ENCODE measurements around the gene MNDA.

The MNDA gene

DNA sequence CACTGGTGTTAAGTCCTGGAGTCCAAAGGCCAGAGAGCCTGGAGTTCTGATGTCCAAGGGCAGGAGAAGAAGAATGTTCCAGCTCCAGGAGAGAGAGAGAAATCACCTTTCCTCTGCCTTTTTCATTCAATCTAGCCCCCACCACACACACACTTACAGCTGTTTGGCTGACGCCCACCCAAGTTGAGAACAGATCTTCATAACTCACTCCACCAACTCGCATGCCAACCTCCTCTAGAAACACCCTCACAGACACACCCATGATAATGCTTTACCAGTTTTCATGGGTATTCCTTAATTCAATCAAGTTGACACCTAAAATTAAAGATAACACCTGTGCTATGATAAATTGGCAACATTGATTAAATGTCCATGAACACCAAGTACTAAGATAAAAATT lies 42.0 kb downstream of the MNDA start:
- TF ChIP-seq, protein P1, sequence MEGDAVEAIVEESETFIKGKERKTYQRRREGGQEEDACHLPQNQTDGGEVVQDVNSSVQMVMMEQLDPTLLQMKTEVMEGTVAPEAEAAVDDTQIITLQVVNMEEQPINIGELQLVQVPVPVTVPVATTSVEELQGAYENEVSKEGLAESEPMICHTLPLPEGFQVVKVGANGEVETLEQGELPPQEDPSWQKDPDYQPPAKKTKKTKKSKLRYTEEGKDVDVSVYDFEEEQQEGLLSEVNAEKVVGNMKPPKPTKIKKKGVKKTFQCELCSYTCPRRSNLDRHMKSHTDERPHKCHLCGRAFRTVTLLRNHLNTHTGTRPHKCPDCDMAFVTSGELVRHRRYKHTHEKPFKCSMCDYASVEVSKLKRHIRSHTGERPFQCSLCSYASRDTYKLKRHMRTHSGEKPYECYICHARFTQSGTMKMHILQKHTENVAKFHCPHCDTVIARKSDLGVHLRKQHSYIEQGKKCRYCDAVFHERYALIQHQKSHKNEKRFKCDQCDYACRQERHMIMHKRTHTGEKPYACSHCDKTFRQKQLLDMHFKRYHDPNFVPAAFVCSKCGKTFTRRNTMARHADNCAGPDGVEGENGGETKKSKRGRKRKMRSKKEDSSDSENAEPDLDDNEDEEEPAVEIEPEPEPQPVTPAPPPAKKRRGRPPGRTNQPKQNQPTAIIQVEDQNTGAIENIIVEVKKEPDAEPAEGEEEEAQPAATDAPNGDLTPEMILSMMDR (conservative IDR thresholded peaks at IDR 0.05; ENCODE audit: control insufficient read depth, insufficient read depth, low read depth, low read length): no peak
- DNase-seq (ENCODE audit: low read depth): no peak
- no peak overlapping the region for H3K4me3 ChIP-seq (ENCODE audit: control insufficient read depth, low read depth, low read length)

DNA sequence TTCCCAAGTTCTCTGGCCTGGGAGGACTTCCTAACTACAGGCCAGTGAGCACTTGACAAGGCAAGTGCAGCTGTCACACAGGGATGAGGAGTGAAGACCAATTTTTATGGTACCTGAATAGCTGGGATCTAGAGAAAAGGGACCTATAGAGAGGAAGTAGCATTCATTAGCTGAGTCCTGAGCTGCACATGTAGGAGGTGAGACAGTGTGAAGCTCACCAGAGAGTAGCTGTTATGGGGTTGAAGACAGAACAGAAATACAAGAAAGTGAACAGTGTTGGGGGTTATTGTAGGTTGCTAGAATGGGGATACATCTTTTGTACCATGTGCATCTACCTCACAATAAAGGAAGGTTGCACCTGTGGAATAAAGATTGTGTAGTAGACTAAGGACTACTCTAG lies 62.5 kb downstream of the MNDA start:
- H3K4me3 ChIP-seq (ENCODE audit: control insufficient read depth, low read depth, low read length): no peak overlapping the region
- TF ChIP-seq, protein P1 (conservative IDR thresholded peaks at IDR 0.05; ENCODE audit: control insufficient read depth, insufficient read depth, low read depth, low read length): no peak
- no peak for DNase-seq (ENCODE audit: low read depth)

DNA sequence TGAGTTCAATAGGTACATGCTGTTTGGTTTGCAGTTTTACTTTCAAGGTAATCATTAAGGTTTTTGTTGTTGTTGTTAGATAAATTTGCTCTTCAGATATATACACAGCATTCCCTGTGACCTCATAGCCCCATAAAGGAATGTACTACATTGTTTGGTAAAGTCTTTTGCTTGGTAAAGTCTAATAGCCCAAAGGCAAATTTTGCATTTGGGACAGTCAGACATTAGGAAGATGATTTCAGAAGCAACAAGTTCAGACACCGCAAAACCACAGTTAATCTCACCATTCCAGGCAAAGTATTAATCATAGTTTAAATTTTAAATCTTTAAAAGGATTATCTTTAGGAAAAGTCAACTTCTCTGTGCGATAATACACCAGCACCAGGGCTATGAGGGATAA lies 67.6 kb downstream of the MNDA start:
- no peak overlapping the region for H3K4me3 ChIP-seq (ENCODE audit: control insufficient read depth, low read depth, low read length)
- no peak for DNase-seq (ENCODE audit: low read depth)
- TF ChIP-seq, protein P1 (conservative IDR thresholded peaks at IDR 0.05; ENCODE audit: control insufficient read depth, insufficient read depth, low read depth, low read length): no peak

Measured in fibroblast of mammary gland (primary cell).